GM21576 (cell line): ENCODE results near the gene OR6C76.
"Not testable (repeated sequence)": the region's sequence is repeated elsewhere in the genome, so short reads cannot be mapped to it uniquely, and the experiment has no call there.

Source experiments
- ATAC-seq: cut with Tn5 transposase; IDR thresholded peaks from one replicate; pipeline ENCODE4 v1.9.1; 2021; ENCODE audit warnings: mild to moderate bottlenecking, moderate library complexity; ENCODE audit not compliant: unreplicated experiment

Gene OR6C76

GRCh38 chr12:55425954-55426353, at the start of gene OR6C76:
Gene OR6C76 (plus strand): TSS chr12:55426254. CDS start chr12:55426254, 0 bp downstream.
- ATAC-seq: no peak

- no peak for ATAC-seq
These were observed 40.2 kb upstream of the OR6C76 start for GRCh38 chr12:55385891-55386290.

GRCh38 chr12:55392032-55392795, 33.8 kb upstream of the OR6C76 start:
- ATAC-seq: no peak

- no peak for ATAC-seq
These were observed 29.7 kb upstream of the OR6C76 start for GRCh38 chr12:55396326-55396725.

GRCh38 chr12:55400229-55400628, 25.8 kb upstream of the OR6C76 start, which contains the start of gene OR6C65:
Gene OR6C65 (plus strand): TSS chr12:55400529. CDS start chr12:55400529, 0 bp downstream.
- ATAC-seq: no peak

- no peak for ATAC-seq
These were observed 18.2 kb upstream of the OR6C76 start for GRCh38 chr12:55407866-55408265.

GRCh38 chr12:55409133-55409532, 16.9 kb upstream of the OR6C76 start:
- ATAC-seq: not testable (repeated sequence)

- ATAC-seq: not testable (repeated sequence)
These were observed 13.9 kb upstream of the OR6C76 start for GRCh38 chr12:55412138-55412537.

- ATAC-seq: not testable (repeated sequence)
These were observed 12.3 kb upstream of the OR6C76 start for GRCh38 chr12:55413498-55414388.

GRCh38 chr12:55414396-55414823, 11.6 kb upstream of the OR6C76 start:
- ATAC-seq: not testable (repeated sequence)

- not testable (repeated sequence) for ATAC-seq
These were observed 11.2 kb upstream of the OR6C76 start for GRCh38 chr12:55414889-55415288.

- no peak for ATAC-seq
These were observed 9.1 kb upstream of the OR6C76 start for GRCh38 chr12:55416961-55417360.

- no peak for ATAC-seq
These were observed 5.6 kb upstream of the OR6C76 start for GRCh38 chr12:55420307-55420962.

- ATAC-seq: no peak
These were observed 2.5 kb downstream of the OR6C76 start for GRCh38 chr12:55428331-55429243.

- not testable (repeated sequence) for ATAC-seq
These were observed 15.2 kb downstream of the OR6C76 start for GRCh38 chr12:55441233-55441632.

GRCh38 chr12:55443776-55444175, 17.7 kb downstream of the OR6C76 start, which contains the start of gene OR6C2:
Gene OR6C2 (plus strand): TSS chr12:55444076. CDS start chr12:55452214, 8,138 bp downstream.
- ATAC-seq: no peak

- ATAC-seq: no peak
These were observed 19.3 kb downstream of the OR6C76 start for GRCh38 chr12:55445357-55445756.

GRCh38 chr12:55446326-55446725, 20.3 kb downstream of the OR6C76 start:
- no peak for ATAC-seq

- ATAC-seq: no peak
These were observed 22.8 kb downstream of the OR6C76 start for GRCh38 chr12:55448825-55449224.

- not testable (repeated sequence) for ATAC-seq
These were observed 38.9 kb downstream of the OR6C76 start for GRCh38 chr12:55464926-55465325.
